ENCODE measurements around the gene CRELD2. TPM values are rescaled to one million over a fixed set of nuclear protein-coding genes. Genes with fewer than 3 reads are reported as not detected.

The CRELD2 gene
- total and polyA plus RNA-seq, 2 of the 13 experiments (the other 11 are each of a cell fraction or from before 2014, with no cell fraction given): 17.2 to 44.7 TPM

GRCh38 chr22:49914256-49914655, 4.2 kb upstream of the CRELD2 start (continued):
- no peak for TF ChIP-seq ZNF280D (CRISPR knock-in tag; IDR thresholded peaks at IDR 0.05)

GRCh38 chr22:49915610-49916009, 2.8 kb upstream of the CRELD2 start:
- Histone ChIP-seq H3K9me3 (ENCODE audit: low read length) (no peaks in the 10 kb centered on the region), H3K9ac (ENCODE audit: insufficient read depth, low read depth, low read length) (no peak overlapping the region), H2AFZ (ENCODE audit: low read length) (no peak overlapping the region), H3K27ac (ENCODE audit: extremely low read length, insufficient read depth, low read length) (no peak overlapping the region), H3K27me3 (ENCODE audit: control insufficient read depth in 1 of 2, insufficient read depth in 2 of 2, low read length in 2 of 2) (no peaks in the 10 kb centered on the region), H3K79me2 (ENCODE audit: insufficient read depth, low read length) (peaks cover 10% of the 10 kb centered on the region), H3K4me1 (ENCODE audit: insufficient read depth, low read length) (peaks cover 31% of the 10 kb centered on the region), H3K4me3 (replicated peaks in 1 of 3; ENCODE audit: insufficient read depth in 1 of 3, low read depth in 2 of 3, low read length in 3 of 3) (no peak overlapping the region), H3K4me2 (ENCODE audit: low read depth, low read length) (no peak overlapping the region), H3K36me3 (replicated peaks in 1 of 2; ENCODE audit: control insufficient read depth in 1 of 2, insufficient read depth in 2 of 2, low read length in 2 of 2) (peaks cover 4 to 28% of the 10 kb centered on the region in 2 experiments; a peak in 4 of 5 replicates), H4K20me1 (ENCODE audit: insufficient read depth, low read length) (no peaks in the 10 kb centered on the region)
- FAIRE-seq (no peak), DNase-seq (ENCODE audit: low spot score) (no peak), ATAC-seq (no peak)
- over 99% methylated on average over 10 of the region's 12 CpGs for WGBS (ENCODE audit: low lambda C conversion rate)
- intact Hi-C loops (cut with micrococcal nuclease; ENCODE audit: unreplicated experiment) (no loop called here), in situ Hi-C loops (cut with HindIII; ENCODE audit: extremely low pct_ligation_motif_present, low pct_unique_long_range_greater_than_20kb) (no loop called here)
- ChIA-PET POLR2A (no interaction called here), CTCF (ENCODE audit: low intra/inter-chr PET ratio, low total read pairs) (no interaction called here)
- TF ChIP-seq MAFK (conservative IDR thresholded peaks at IDR 0.05 in 1 of 2, IDR thresholded peaks at IDR 0.05 in 1 of 2; ENCODE audit: low read length in 2 of 2) (peak; percentile 41 to 49; a peak in 3 of 4 replicates), THAP11 (CRISPR knock-in tag; IDR thresholded peaks at IDR 0.05) (no peak), RNF2 (conservative IDR thresholded peaks at IDR 0.05; ENCODE audit: low read depth) (no peak), ZBTB21 (CRISPR knock-in tag; IDR thresholded peaks at IDR 0.05) (no peak), ZBTB33 (CRISPR knock-in tag; IDR thresholded peaks at IDR 0.05) (0 out of 2 replicates have a peak, but pooled peaks have one; percentile 25), REST (IDR thresholded peaks at IDR 0.05; ENCODE audit: borderline replicate concordance in 1 of 2, low read depth in 1 of 2, low read length in 2 of 2) (peak; percentile 65 to 88), ZBTB38 (CRISPR knock-in tag; IDR thresholded peaks at IDR 0.05) (0 out of 2 replicates have a peak, but pooled peaks have one; percentile 30), MIER2 (CRISPR knock-in tag; IDR thresholded peaks at IDR 0.05) (peak; percentile 72; the same call in 1 of the 2 replicates)
- no TSS peak for BruUV-seq (replicated peaks)

Measured in HepG2 (cell line).